GM12878 (cell line): ENCODE data around the gene RMI2. TPM values are rescaled to one million over a fixed set of nuclear protein-coding genes. Genes with fewer than 3 reads are reported as not detected.
A peak's percentile ranks its signal among the peaks of the same experiment; 100 is the strongest.

Source experiments
- ASH2L ChIP-seq: fragments of 300-600, 200-600 bp; sonication (generic); IDR thresholded peaks from 2 replicates; pipeline ENCODE4 v1.6.1; 2017; ENCODE audit warnings: low read depth, mild to moderate bottlenecking, borderline replicate concordance
- BHLHE40 ChIP-seq, 2 experiments: fragments of 450-650 bp in 1 of 2; IDR thresholded peaks; 2 replicates each; pipeline ENCODE4 v1.6.1; 2011 to 2017; ENCODE audit warnings: low read depth in 2 of 2, borderline replicate concordance in 1 of 2, improper control_type of control experiment in 1 of 2, low read length in 1 of 2, mild to moderate bottlenecking in 1 of 2
- CBX3 ChIP-seq: fragments of 200-600 bp; sonication (generic); IDR thresholded peaks from 2 replicates; pipeline ENCODE4 v1.6.1; 2016; ENCODE audit warnings: low read depth, borderline replicate concordance
- CHD1 ChIP-seq: IDR thresholded peaks from 2 replicates; pipeline ENCODE4 v1.6.1; 2012; ENCODE audit warnings: low read depth, low read length, improper control_type of control experiment
- CREM ChIP-seq: IDR thresholded peaks from 2 replicates; pipeline ENCODE4 v1.6.1; 2014; ENCODE audit warnings: antibody characterized with exemption, low read depth
- ESRRA ChIP-seq: IDR thresholded peaks from 2 replicates; pipeline ENCODE4 v1.6.1; 2012; ENCODE audit warnings: mild to moderate bottlenecking, low read length, improper control_type of control experiment
- HDAC6 ChIP-seq: fragments of 200-600 bp; sonication (generic); IDR thresholded peaks from one replicate; pipeline ENCODE4 v1.8.0; 2017; ENCODE audit warnings: antibody characterized with exemption; ENCODE audit not compliant: unreplicated experiment
- KLF5 ChIP-seq: fragments of 450-650 bp; IDR thresholded peaks from 2 replicates; pipeline ENCODE4 v1.6.1; 2014; ENCODE audit warnings: mild to moderate bottlenecking; ENCODE audit not compliant: partially characterized antibody
- POLR2A ChIP-seq: IDR thresholded peaks from 2 replicates; pipeline ENCODE4 v1.6.1; 2011; ENCODE audit warnings: low read depth, mild to moderate bottlenecking, low read length
- RFX5 ChIP-seq: IDR thresholded peaks from 2 replicates; pipeline ENCODE4 v1.6.1; 2011; ENCODE audit warnings: low read depth, low read length, improper control_type of control experiment
- SMARCA5 ChIP-seq: fragments of 450-650 bp; IDR thresholded peaks from 2 replicates; pipeline ENCODE4 v1.6.1; 2017; ENCODE audit warnings: mild to moderate bottlenecking
- SREBF1 ChIP-seq: IDR thresholded peaks from 2 replicates; pipeline ENCODE4 v1.6.1; 2012; ENCODE audit warnings: mild to moderate bottlenecking, low read length
- SREBF2 ChIP-seq: IDR thresholded peaks from 2 replicates; pipeline ENCODE4 v1.6.1; 2012; ENCODE audit warnings: mild to moderate bottlenecking, low read length
- YBX1 ChIP-seq: fragments of 450-650 bp; IDR thresholded peaks from 2 replicates; pipeline ENCODE4 v1.6.1; 2016; ENCODE audit warnings: antibody characterized with exemption
- ZSCAN29 ChIP-seq: fragments of 450-650 bp; IDR thresholded peaks from 2 replicates; pipeline ENCODE4 v1.6.1; 2017; ENCODE audit warnings: mild to moderate bottlenecking, moderate library complexity
- polyA plus RNA-seq, 11 experiments: library from polyadenylated mRNA; depleted of rRNA in 4 of 11; unstranded in 6 of 11; stranded (reverse) in 5 of 11; fragments of >200 nt; fragmentation: Nextera tagmentation in 4 of 11; fragmentation: Illumina TruSeq in 1 of 11; extraction: Ambion mirVana in 4 of 11; extraction: Trizol in 1 of 11; gene quantifications; 1 replicate in 1 of 11; 2 replicates in 10 of 11; pipeline versions ENCODE4 v1.2.1 to v1.2.3, GENCODE V29; 2011 to 2016; ENCODE audit warnings: inconsistent platforms in 2 of 11, missing spikeins in 2 of 11, low read depth in 1 of 11
- total RNA-seq, 4 experiments: library from RNA; depleted of rRNA in 3 of 4; stranded (reverse); fragments of >200 nt in 3 of 4; fragmentation: Illumina TruSeq in 1 of 4; extraction: Trizol in 1 of 4; gene quantifications; 2 replicates each; pipeline versions ENCODE4 v1.2.1 to v1.2.3, GENCODE V29; 2013 to 2021
- TF ChIP-seq, protein P1 (sequence below): fragments of 450-650 bp; IDR thresholded peaks from 2 replicates; pipeline ENCODE4 v1.6.1; 2017; ENCODE audit warnings: mild to moderate bottlenecking
- TF ChIP-seq, protein P2 (sequence below): fragments of 450-650 bp; IDR thresholded peaks from 2 replicates; pipeline ENCODE4 v1.6.1; 2016; ENCODE audit warnings: mild to moderate bottlenecking
- TF ChIP-seq, protein P3 (sequence below): IDR thresholded peaks from 2 replicates; pipeline ENCODE4 v1.6.1; 2012; ENCODE audit warnings: mild to moderate bottlenecking, low read depth, low read length
- TF ChIP-seq, protein P4 (sequence below): IDR thresholded peaks from 2 replicates; pipeline ENCODE4 v1.6.1; 2011; ENCODE audit warnings: borderline replicate concordance, low read depth, mild to moderate bottlenecking, moderate library complexity, low read length; ENCODE audit not compliant: insufficient read depth, poor library complexity, severe bottlenecking
- TF ChIP-seq, protein P5 (sequence below): fragments of 450-650 bp; IDR thresholded peaks from 2 replicates; pipeline ENCODE4 v1.6.1; 2017; ENCODE audit warnings: mild to moderate bottlenecking, low read depth, inconsistent platforms; ENCODE audit not compliant: poor library complexity, severe bottlenecking

The RMI2 gene
- total and polyA plus RNA-seq, 10 of the 15 experiments (the other 5 are each of a cell fraction or from before 2014, with no cell fraction given), result 9.6 to 68.8 (median 32.1) TPM

DNA sequence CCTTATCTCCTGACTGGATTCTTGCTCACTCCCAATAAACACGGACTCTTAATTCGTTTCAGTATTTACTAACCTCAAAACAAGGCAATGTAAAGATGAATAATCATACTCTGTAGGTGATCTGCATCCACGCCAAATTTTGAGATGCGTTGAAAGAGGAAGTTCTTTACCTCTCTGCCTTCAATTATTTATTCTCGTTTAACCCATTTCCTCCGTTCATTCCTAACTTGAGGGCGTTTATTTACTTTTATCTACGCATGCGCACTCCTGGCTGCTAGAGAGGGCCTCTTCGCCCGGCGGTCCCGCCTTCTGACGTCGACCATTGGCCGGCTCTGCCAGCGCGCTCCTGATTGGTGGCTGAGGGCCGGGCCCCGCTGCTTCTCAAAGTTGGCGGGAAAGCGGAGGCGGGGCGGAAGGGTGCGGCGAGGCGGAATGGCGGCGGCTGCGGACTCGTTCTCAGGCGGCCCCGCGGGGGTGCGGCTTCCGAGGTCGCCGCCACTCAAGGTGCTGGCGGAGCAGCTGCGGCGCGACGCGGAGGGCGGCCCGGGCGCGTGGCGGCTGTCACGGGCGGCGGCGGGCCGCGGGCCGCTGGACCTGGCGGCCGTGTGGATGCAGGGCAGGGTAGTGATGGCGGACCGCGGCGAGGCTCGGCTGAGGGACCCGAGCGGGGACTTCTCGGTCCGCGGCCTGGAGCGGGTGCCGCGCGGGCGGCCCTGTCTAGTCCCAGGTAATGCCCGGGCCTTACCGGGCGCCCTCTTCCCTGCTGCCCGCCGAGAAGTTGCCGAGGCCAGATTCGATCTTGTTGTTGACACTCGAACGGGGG, at the start of gene RMI2 (continued):
- TF ChIP-seq, protein P1, sequence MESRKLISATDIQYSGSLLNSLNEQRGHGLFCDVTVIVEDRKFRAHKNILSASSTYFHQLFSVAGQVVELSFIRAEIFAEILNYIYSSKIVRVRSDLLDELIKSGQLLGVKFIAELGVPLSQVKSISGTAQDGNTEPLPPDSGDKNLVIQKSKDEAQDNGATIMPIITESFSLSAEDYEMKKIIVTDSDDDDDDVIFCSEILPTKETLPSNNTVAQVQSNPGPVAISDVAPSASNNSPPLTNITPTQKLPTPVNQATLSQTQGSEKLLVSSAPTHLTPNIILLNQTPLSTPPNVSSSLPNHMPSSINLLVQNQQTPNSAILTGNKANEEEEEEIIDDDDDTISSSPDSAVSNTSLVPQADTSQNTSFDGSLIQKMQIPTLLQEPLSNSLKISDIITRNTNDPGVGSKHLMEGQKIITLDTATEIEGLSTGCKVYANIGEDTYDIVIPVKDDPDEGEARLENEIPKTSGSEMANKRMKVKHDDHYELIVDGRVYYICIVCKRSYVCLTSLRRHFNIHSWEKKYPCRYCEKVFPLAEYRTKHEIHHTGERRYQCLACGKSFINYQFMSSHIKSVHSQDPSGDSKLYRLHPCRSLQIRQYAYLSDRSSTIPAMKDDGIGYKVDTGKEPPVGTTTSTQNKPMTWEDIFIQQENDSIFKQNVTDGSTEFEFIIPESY, result no peak
- TF ChIP-seq SMARCA5, result peak; percentile 73
- no peak for TF ChIP-seq RFX5
- peak; percentile 23 to 73; a peak in 2 of 4 replicates for TF ChIP-seq BHLHE40 (IDR thresholded peaks at IDR 0.05; ENCODE audit: borderline replicate concordance in 1 of 2, low read depth in 2 of 2, low read length in 1 of 2)
- TF ChIP-seq CHD1, result no peak
- TF ChIP-seq CBX3, result no peak
- TF ChIP-seq KLF5, result no peak
- TF ChIP-seq, protein P2, sequence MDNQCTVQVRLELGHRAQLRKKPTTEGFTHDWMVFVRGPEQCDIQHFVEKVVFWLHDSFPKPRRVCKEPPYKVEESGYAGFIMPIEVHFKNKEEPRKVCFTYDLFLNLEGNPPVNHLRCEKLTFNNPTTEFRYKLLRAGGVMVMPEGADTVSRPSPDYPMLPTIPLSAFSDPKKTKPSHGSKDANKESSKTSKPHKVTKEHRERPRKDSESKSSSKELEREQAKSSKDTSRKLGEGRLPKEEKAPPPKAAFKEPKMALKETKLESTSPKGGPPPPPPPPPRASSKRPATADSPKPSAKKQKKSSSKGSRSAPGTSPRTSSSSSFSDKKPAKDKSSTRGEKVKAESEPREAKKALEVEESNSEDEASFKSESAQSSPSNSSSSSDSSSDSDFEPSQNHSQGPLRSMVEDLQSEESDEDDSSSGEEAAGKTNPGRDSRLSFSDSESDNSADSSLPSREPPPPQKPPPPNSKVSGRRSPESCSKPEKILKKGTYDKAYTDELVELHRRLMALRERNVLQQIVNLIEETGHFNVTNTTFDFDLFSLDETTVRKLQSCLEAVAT, result no peak
- TF ChIP-seq SREBF2, result no peak
- no peak for TF ChIP-seq SREBF1
- TF ChIP-seq, protein P3, sequence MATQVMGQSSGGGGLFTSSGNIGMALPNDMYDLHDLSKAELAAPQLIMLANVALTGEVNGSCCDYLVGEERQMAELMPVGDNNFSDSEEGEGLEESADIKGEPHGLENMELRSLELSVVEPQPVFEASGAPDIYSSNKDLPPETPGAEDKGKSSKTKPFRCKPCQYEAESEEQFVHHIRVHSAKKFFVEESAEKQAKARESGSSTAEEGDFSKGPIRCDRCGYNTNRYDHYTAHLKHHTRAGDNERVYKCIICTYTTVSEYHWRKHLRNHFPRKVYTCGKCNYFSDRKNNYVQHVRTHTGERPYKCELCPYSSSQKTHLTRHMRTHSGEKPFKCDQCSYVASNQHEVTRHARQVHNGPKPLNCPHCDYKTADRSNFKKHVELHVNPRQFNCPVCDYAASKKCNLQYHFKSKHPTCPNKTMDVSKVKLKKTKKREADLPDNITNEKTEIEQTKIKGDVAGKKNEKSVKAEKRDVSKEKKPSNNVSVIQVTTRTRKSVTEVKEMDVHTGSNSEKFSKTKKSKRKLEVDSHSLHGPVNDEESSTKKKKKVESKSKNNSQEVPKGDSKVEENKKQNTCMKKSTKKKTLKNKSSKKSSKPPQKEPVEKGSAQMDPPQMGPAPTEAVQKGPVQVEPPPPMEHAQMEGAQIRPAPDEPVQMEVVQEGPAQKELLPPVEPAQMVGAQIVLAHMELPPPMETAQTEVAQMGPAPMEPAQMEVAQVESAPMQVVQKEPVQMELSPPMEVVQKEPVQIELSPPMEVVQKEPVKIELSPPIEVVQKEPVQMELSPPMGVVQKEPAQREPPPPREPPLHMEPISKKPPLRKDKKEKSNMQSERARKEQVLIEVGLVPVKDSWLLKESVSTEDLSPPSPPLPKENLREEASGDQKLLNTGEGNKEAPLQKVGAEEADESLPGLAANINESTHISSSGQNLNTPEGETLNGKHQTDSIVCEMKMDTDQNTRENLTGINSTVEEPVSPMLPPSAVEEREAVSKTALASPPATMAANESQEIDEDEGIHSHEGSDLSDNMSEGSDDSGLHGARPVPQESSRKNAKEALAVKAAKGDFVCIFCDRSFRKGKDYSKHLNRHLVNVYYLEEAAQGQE, result no peak
- no peak for TF ChIP-seq ESRRA
- TF ChIP-seq YBX1, result no peak
- TF ChIP-seq, protein P4, sequence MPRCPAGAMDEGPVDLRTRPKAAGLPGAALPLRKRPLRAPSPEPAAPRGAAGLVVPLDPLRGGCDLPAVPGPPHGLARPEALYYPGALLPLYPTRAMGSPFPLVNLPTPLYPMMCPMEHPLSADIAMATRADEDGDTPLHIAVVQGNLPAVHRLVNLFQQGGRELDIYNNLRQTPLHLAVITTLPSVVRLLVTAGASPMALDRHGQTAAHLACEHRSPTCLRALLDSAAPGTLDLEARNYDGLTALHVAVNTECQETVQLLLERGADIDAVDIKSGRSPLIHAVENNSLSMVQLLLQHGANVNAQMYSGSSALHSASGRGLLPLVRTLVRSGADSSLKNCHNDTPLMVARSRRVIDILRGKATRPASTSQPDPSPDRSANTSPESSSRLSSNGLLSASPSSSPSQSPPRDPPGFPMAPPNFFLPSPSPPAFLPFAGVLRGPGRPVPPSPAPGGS, result no peak
- TF ChIP-seq, protein P5, sequence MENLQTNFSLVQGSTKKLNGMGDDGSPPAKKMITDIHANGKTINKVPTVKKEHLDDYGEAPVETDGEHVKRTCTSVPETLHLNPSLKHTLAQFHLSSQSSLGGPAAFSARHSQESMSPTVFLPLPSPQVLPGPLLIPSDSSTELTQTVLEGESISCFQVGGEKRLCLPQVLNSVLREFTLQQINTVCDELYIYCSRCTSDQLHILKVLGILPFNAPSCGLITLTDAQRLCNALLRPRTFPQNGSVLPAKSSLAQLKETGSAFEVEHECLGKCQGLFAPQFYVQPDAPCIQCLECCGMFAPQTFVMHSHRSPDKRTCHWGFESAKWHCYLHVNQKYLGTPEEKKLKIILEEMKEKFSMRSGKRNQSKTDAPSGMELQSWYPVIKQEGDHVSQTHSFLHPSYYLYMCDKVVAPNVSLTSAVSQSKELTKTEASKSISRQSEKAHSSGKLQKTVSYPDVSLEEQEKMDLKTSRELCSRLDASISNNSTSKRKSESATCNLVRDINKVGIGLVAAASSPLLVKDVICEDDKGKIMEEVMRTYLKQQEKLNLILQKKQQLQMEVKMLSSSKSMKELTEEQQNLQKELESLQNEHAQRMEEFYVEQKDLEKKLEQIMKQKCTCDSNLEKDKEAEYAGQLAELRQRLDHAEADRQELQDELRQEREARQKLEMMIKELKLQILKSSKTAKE, result peak; percentile 41
- 0 out of 2 replicates have a peak, but pooled peaks have one; percentile 21 for TF ChIP-seq ZSCAN29
- no peak for TF ChIP-seq ASH2L
- peak; percentile 88 for TF ChIP-seq POLR2A
- no peak for TF ChIP-seq CREM
- no peak for TF ChIP-seq HDAC6
